ENCODE data around the gene GRAMD2A.
A peak's percentile ranks its signal among the peaks of the same experiment; 100 is the strongest.

Gene GRAMD2A

DNA sequence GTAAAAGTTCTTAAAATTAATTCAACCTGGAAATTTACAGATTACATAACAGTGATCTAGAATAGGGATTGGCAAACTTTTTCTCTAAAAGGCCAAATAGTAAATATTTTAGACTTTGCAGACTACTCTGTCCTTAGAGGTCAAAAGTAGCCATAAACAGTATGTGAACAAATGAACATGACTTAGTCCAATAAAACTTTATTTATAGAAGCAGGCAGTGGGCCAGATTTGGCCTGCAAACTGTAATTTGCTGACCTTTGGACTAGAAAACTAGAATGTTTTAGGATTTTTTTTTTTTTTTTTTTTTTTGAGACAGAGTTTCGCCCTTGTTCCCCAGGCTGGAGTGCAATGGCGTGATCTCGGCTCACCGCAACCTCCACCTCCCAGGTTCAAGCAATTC is 67.3 kb downstream of the GRAMD2A start:
- no peak for DNase-seq

GRCh38 chr15:72128359-72128758 is 69.2 kb downstream of the GRAMD2A start:
- no peak for DNase-seq

GRCh38 chr15:72127724-72128322 is 69.8 kb downstream of the GRAMD2A start:
- no peak for DNase-seq

DNA sequence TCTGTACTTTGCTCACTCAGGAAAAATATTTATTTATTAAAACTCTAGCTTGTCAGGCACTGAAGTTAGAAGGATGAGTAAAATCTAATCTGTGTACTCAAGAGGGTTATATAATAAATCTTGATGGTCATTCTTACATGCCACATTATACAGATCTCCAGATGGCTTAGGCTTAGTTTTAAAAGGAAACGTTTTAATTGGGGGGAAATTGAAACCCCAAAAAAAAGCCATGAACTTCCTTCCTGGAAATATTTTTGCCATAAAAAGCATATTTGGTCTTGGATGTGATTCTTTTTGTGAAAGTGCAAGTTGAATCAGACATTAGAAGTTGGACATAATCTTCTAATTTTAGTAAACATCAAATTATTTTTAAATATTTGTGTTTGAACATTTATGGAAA is 73.4 kb downstream of the GRAMD2A start:
- no peak for DNase-seq

DNA sequence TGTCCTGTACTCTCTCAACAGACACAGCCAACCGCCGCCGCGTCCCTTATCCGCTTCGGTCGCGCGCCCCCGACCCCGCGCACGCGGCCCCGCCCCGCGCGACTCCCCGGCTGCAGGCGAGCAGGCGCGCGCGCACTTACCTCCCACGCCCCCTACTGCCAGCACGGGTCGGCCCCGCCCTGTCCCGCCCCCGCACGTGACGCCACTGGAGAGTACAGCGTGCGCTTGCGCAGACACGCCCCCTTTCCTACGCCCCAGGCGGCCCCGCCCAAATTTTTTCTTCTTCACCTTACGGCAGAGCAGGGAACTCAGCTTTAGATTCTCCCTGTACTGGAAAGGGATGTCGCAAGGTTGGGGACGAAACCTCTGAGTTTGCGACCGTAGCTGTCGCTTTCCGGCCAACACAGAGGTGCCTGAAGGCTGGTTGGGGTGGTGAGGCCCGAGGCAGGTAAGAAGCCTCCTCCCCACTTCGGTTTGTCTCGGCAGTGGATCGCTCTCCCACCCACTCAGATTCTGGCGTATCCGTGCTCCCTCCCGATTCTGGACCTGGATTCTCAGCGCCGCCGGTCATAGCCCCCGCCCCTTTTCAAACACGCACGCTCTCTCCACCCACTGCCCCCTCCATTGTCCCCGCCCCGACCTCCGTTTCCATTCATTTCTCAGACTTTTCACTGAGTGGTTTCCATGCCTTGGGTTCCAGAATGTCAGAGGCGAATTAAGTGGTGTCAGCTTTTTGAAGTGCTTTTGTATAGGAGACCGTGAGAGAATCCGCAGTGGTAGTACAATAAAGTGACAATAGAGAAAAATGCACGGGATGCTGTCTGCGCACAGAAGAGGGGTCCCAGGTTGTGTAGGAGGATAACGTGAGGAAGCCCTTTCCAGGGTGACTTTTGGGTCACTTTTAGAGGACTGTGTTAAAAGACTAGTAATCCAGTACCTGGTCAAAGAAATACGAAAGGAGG is 79.3 kb downstream of the GRAMD2A start, which contains the start of the genes MYO9A and SENP8:
MYO9A (minus strand) TSS at position 134 of the 962 bp plus-strand sequence. CDS start 71,587 bp downstream, outside the sequence.
SENP8 (plus strand) TSS at position 387 of the 962 bp plus-strand sequence. CDS start 21,221 bp downstream, outside the sequence.
- peak; percentile 97 to 98 for DNase-seq

DNA sequence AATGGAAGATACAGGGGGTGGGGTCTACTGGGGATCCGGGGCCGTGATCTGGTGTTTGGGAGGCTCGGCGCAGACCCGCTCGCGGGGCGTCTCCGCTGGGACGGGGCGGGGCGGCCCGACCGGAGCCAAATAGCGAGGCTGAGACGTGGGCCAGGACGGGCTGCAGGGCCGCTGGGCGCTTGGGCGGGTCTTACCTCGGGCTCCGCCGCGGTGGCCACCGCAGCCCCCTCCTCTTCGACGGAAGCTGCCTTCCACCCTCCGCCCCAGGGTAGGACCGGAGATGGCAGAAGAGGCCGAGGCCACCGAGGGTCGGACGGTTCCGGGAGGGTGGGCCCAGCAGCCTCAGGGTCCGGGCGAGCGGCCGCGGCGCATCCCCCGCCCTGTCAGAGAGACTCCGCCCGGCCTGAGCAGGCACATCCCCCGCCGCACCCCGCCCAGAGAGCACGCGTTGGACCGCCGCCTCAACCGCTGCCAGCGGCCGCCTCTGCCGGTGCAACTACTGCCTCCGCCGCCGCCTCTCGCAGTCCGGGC is 80.0 kb downstream of the GRAMD2A start:
- peak in 1 of 2 experiments; percentile 61 for DNase-seq

GRCh38 chr15:72116731-72117485 is 80.7 kb downstream of the GRAMD2A start:
- no peak for DNase-seq

DNA sequence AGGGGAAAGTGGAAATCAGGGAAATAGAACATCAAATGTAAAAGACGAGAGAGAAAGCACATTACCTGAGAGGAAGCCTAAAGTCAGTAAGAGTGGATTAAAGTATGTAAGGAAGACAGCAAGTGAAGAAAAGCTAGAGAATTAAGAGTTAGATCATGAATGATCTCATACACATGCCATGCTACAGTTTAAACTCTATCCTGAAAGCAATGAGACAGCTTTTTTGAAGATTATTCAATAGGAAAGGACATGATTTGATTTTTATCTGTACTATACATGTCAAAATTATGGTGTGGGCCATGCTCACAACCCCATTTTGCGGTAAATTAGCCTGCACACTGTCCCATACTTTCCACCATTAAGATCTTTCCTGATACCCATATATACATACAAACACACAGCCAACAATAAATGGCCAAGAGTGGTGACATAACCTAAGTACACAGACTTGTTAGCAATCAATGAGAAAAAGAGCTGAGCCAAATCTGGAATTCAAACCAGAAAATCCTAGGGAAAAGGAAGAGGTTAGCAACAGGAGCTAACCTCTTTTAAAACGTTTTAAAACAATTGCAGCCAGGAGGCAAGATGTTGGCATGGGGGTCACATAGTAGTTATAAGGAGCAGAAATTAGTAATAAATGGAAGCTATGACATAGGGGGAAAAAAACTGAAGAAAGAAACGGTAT is 84.1 kb downstream of the GRAMD2A start:
- no peak for DNase-seq

DNA sequence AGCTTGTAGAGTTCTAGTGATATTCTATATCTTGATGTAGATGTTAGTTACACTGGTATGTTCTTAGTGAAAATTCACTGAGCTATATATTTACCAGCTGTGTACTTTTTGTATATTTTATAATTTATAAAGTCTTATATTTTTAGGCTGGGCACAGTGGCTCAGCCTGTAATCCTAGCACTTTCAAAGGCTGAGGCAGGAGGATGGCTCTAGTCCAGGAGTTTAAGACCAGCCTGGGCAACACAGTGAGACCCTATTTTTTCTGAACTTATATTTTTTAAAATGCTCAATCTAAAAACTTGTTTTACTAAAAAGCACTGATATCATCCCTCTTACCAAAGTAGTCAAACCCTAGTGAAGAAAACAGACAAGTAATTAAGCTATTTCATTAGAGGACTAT is 84.8 kb downstream of the GRAMD2A start:
- DNase-seq: no peak

GRCh38 chr15:72112116-72112515 is 85.5 kb downstream of the GRAMD2A start:
- DNase-seq: no peak

- no peak for DNase-seq
Observed at GRCh38 chr15:72110355-72110754, 87.2 kb downstream of the GRAMD2A start.

Measured in SHP77 (cell line).